Neural crest cell (in vitro differentiated cells): ENCODE results near the gene METRN. TPM values are rescaled to one million over a fixed set of nuclear protein-coding genes. Genes with fewer than 3 reads are reported as not detected.

Experiments
- DNase-seq: peaks from one replicate; pipeline ENCODE4 v3.0.0; 2021; ENCODE audit warnings: low read depth, mixed read lengths, low spot score
- H3K27ac Mint-ChIP-seq: one replicate; pipeline ENCODE4 v1.8.0; 2021; ENCODE audit warnings: mild to moderate bottlenecking, mixed read lengths; ENCODE audit not compliant: unreplicated experiment
- H3K27me3 Mint-ChIP-seq: 2 replicates; pipeline ENCODE4 v1.8.0; 2021; ENCODE audit warnings: low read depth, mild to moderate bottlenecking, mixed read lengths
- H3K36me3 Mint-ChIP-seq: 2 replicates; pipeline ENCODE4 v1.8.0; 2021; ENCODE audit warnings: low read depth, mild to moderate bottlenecking, mixed read lengths
- H3K4me1 Mint-ChIP-seq: 2 replicates; pipeline ENCODE4 v1.8.0; 2021; ENCODE audit warnings: mixed read lengths
- H3K4me3 Mint-ChIP-seq: one replicate; pipeline ENCODE4 v1.8.0; 2021; ENCODE audit warnings: mild to moderate bottlenecking, mixed read lengths
- H3K9me3 Mint-ChIP-seq: 2 replicates; pipeline ENCODE4 v1.8.0; 2021; ENCODE audit warnings: mixed read lengths
- CTCF ChIP-seq: fragments of 200-600 bp; sonication (generic); conservative IDR thresholded peaks from 2 replicates; pipeline ENCODE4 v1.5.0; 2021; ENCODE audit warnings: antibody characterized with exemption, mild to moderate bottlenecking
- total RNA-seq: library from RNA; stranded (reverse); gene quantifications from 2 replicates; pipeline ENCODE4 v1.2.1, GENCODE V29; 2021

The METRN gene
- total RNA-seq, 1 donor from 2014 or later, result 224 TPM

GRCh38 chr16:730666-731509 lies 16.0 kb downstream of the METRN start:
- no peak for TF ChIP-seq CTCF
- Mint-ChIP-seq H3K27me3 (peaks cover 4% of the 10 kb centered on the region), H3K36me3 (no peaks in the 10 kb centered on the region), H3K4me3 (no peak overlapping the region), H3K27ac (no peak overlapping the region), H3K4me1 (no peaks in the 10 kb centered on the region), H3K9me3 (no peaks in the 10 kb centered on the region)
- no peak for DNase-seq

GRCh38 chr16:732332-732731 lies 17.4 kb downstream of the METRN start:
- Mint-ChIP-seq H3K27ac (no peak overlapping the region), H3K9me3 (no peaks in the 10 kb centered on the region), H3K4me1 (no peaks in the 10 kb centered on the region), H3K4me3 (no peak overlapping the region), H3K36me3 (no peaks in the 10 kb centered on the region), H3K27me3 (no peaks in the 10 kb centered on the region)
- no peak for TF ChIP-seq CTCF
- DNase-seq, result no peak

- H3K36me3 Mint-ChIP-seq, result no peaks in the 10 kb centered on the region
- H3K9me3 Mint-ChIP-seq, result no peaks in the 10 kb centered on the region
- no peak for TF ChIP-seq CTCF
- H3K27me3 Mint-ChIP-seq, result no peaks in the 10 kb centered on the region
- H3K27ac Mint-ChIP-seq, result no peak overlapping the region
- H3K4me3 Mint-ChIP-seq, result no peak overlapping the region
- no peaks in the 10 kb centered on the region for H3K4me1 Mint-ChIP-seq
- DNase-seq, result no peak
Measured at GRCh38 chr16:732936-733335, 18.0 kb downstream of the METRN start.

GRCh38 chr16:733382-734207 lies 18.7 kb downstream of the METRN start:
- no peaks in the 10 kb centered on the region for H3K4me1 Mint-ChIP-seq
- peak; percentile 40 for TF ChIP-seq CTCF
- no peaks in the 10 kb centered on the region for H3K9me3 Mint-ChIP-seq
- no peaks in the 10 kb centered on the region for H3K27me3 Mint-ChIP-seq
- H3K27ac Mint-ChIP-seq, result no peak overlapping the region
- H3K36me3 Mint-ChIP-seq, result no peaks in the 10 kb centered on the region
- H3K4me3 Mint-ChIP-seq, result no peak overlapping the region
- DNase-seq, result peak; percentile 23

GRCh38 chr16:734208-734980 lies 19.5 kb downstream of the METRN start:
- H3K27me3 Mint-ChIP-seq, result no peaks in the 10 kb centered on the region
- no peak for TF ChIP-seq CTCF
- no peaks in the 10 kb centered on the region for H3K36me3 Mint-ChIP-seq
- DNase-seq, result no peak
- no peaks in the 10 kb centered on the region for H3K4me1 Mint-ChIP-seq
- H3K9me3 Mint-ChIP-seq, result no peaks in the 10 kb centered on the region
- no peak overlapping the region for H3K27ac Mint-ChIP-seq
- H3K4me3 Mint-ChIP-seq, result no peak overlapping the region
